HEK293 (cell line): ENCODE results near the gene SUPT5H.

Experiments
- BCL11B ChIP-seq: fragments of 450-650 bp; formaldehyde crosslinking; IDR thresholded peaks from 2 replicates; pipeline ENCODE4 v1.5.1; 2016; ENCODE audit warnings: low read depth, missing biosample characterization, missing genetic modification characterization
- PRDM1 ChIP-seq: fragments of 450-650 bp; formaldehyde crosslinking; IDR thresholded peaks from 2 replicates; pipeline ENCODE4; 2016; ENCODE audit warnings: missing biosample characterization, missing genetic modification characterization
- PRDM2 ChIP-seq: fragments of 450-650 bp; formaldehyde crosslinking; IDR thresholded peaks from 2 replicates; pipeline ENCODE4 v1.5.1; 2016; ENCODE audit warnings: missing biosample characterization, missing genetic modification characterization, borderline replicate concordance
- SCRT1 ChIP-seq: fragments of 450-650 bp; formaldehyde crosslinking; IDR thresholded peaks from 2 replicates; pipeline ENCODE4 v1.5.1; 2016; ENCODE audit warnings: missing biosample characterization, missing genetic modification characterization, borderline replicate concordance
- ZBTB1 ChIP-seq: fragments of 450-650 bp; formaldehyde crosslinking; IDR thresholded peaks from 2 replicates; pipeline ENCODE4 v1.5.1; 2016; ENCODE audit warnings: missing biosample characterization, missing genetic modification characterization
- ZBTB11 ChIP-seq: fragments of 450-650 bp; formaldehyde crosslinking; conservative IDR thresholded peaks from 2 replicates; pipeline ENCODE4 v1.5.1; 2016; ENCODE audit warnings: low read depth, missing biosample characterization, missing genetic modification characterization
- ZBTB20 ChIP-seq: fragments of 450-650 bp; formaldehyde crosslinking; IDR thresholded peaks from 2 replicates; pipeline ENCODE4 v1.5.1; 2016; ENCODE audit warnings: missing biosample characterization, missing genetic modification characterization
- ZBTB44 ChIP-seq: fragments of 450-650 bp; IDR thresholded peaks from 2 replicates; pipeline ENCODE4 v1.5.1; 2018; ENCODE audit warnings: missing biosample characterization, mild to moderate bottlenecking, missing genetic modification characterization
- ZFHX2 ChIP-seq: fragments of 450-650 bp; formaldehyde crosslinking; conservative IDR thresholded peaks from 2 replicates; pipeline ENCODE4 v1.5.1; 2016; ENCODE audit warnings: missing biosample characterization, missing genetic modification characterization
- ZNF302 ChIP-seq: fragments of 450-650 bp; formaldehyde crosslinking; IDR thresholded peaks from 2 replicates; pipeline ENCODE4 v1.5.1; 2016; ENCODE audit warnings: missing biosample characterization, missing genetic modification characterization, low read depth
- ZNF311 ChIP-seq: fragments of 450-650 bp; formaldehyde crosslinking; IDR thresholded peaks from 2 replicates; pipeline ENCODE4 v1.5.1; 2017; ENCODE audit warnings: missing biosample characterization, missing genetic modification characterization, borderline replicate concordance
- ZNF354C ChIP-seq: fragments of 450-650 bp; formaldehyde crosslinking; IDR thresholded peaks from 2 replicates; pipeline ENCODE4 v1.5.1; 2016; ENCODE audit warnings: missing biosample characterization, missing genetic modification characterization, low read depth, borderline replicate concordance
- ZNF398 ChIP-seq: fragments of 450-650 bp; formaldehyde crosslinking; IDR thresholded peaks from 2 replicates; pipeline ENCODE4 v1.5.1; 2017; ENCODE audit warnings: missing biosample characterization, missing genetic modification characterization
- ZNF501 ChIP-seq: fragments of 450-650 bp; formaldehyde crosslinking; IDR thresholded peaks from 2 replicates; pipeline ENCODE4 v1.5.1; 2016; ENCODE audit warnings: missing biosample characterization, missing genetic modification characterization
- ZNF510 ChIP-seq: fragments of 450-650 bp; formaldehyde crosslinking; IDR thresholded peaks from 2 replicates; pipeline ENCODE4 v1.5.1; 2018; ENCODE audit warnings: mild to moderate bottlenecking, missing genetic modification characterization, missing biosample characterization; ENCODE audit not compliant: insufficient replicate concordance
- ZNF529 ChIP-seq: fragments of 450-650 bp; formaldehyde crosslinking; IDR thresholded peaks from 2 replicates; pipeline ENCODE4 v1.5.1; 2017; ENCODE audit warnings: missing genetic modification characterization, missing biosample characterization; ENCODE audit not compliant: insufficient replicate concordance
- ZNF610 ChIP-seq: fragments of 450-650 bp; formaldehyde crosslinking; IDR thresholded peaks from 2 replicates; pipeline ENCODE4 v1.5.1; 2016; ENCODE audit warnings: missing biosample characterization, missing genetic modification characterization, borderline replicate concordance
- ZNF621 ChIP-seq: fragments of 450-650 bp; formaldehyde crosslinking; IDR thresholded peaks from 2 replicates; pipeline ENCODE4 v1.5.1; 2017; ENCODE audit warnings: missing biosample characterization, missing genetic modification characterization
- ZNF623 ChIP-seq: fragments of 450-650 bp; formaldehyde crosslinking; IDR thresholded peaks from 2 replicates; pipeline ENCODE4 v1.5.1; 2016; ENCODE audit warnings: missing biosample characterization, missing genetic modification characterization
- ZNF660 ChIP-seq: fragments of 450-650 bp; IDR thresholded peaks from 2 replicates; pipeline ENCODE4 v1.5.1; 2018; ENCODE audit warnings: missing biosample characterization, mild to moderate bottlenecking, missing genetic modification characterization
- ZNF707 ChIP-seq: fragments of 450-650 bp; formaldehyde crosslinking; IDR thresholded peaks from 2 replicates; pipeline ENCODE4 v1.5.1; 2016; ENCODE audit warnings: missing biosample characterization, missing genetic modification characterization
- ZNF747 ChIP-seq: fragments of 450-650 bp; formaldehyde crosslinking; IDR thresholded peaks from 2 replicates; pipeline ENCODE4 v1.5.1; 2016; ENCODE audit warnings: missing biosample characterization, missing genetic modification characterization
- ZNF76 ChIP-seq: fragments of 450-650 bp; formaldehyde crosslinking; IDR thresholded peaks from 2 replicates; pipeline ENCODE4; 2016; ENCODE audit warnings: low read depth, missing biosample characterization, missing genetic modification characterization, borderline replicate concordance

SUPT5H gene

GRCh38 chr19:39502640-39503417, 57.4 kb downstream of the SUPT5H start (continued):
- TF ChIP-seq ZNF398 (no peak; the same call in 1 of the 2 replicates), ZNF311 (no peak), ZNF621 (no peak), ZNF707 (no peak), ZNF354C (tag by site-specific recombination) (no peak), ZBTB1 (tag by site-specific recombination) (no peak), ZNF529 (tag by site-specific recombination) (no peak), ZNF302 (tag by site-specific recombination) (no peak), ZBTB20 (tag by site-specific recombination) (peak; percentile 43; the same call in 1 of the 2 replicates), ZNF623 (tag by site-specific recombination) (no peak), ZNF660 (tag by site-specific recombination) (peak; percentile 98), ZNF610 (peak; percentile 84; the same call in 1 of the 2 replicates), ZNF510 (no peak), PRDM1 (tag by site-specific recombination) (no peak), ZBTB44 (tag by site-specific recombination) (peak; percentile 83), ZNF76 (no peak), ZNF501 (0 out of 2 replicates have a peak, but pooled peaks have one; percentile 9), ZNF747 (tag by site-specific recombination) (no peak), PRDM2 (tag by site-specific recombination) (no peak), ZBTB11 (tag by site-specific recombination) (no peak), SCRT1 (tag by site-specific recombination) (no peak), ZFHX2 (tag by site-specific recombination) (peak; percentile 7; the same call in 1 of the 2 replicates), BCL11B (tag by site-specific recombination) (no peak)
